HG02588 (cell line): ENCODE data around the gene SLC24A3.

Source experiments
- ATAC-seq: cut with Tn5 transposase; IDR thresholded peaks from one replicate; pipeline ENCODE4 v1.9.1; 2021; ENCODE audit warnings: mild to moderate bottlenecking, moderate library complexity; ENCODE audit not compliant: unreplicated experiment

SLC24A3 gene

DNA sequence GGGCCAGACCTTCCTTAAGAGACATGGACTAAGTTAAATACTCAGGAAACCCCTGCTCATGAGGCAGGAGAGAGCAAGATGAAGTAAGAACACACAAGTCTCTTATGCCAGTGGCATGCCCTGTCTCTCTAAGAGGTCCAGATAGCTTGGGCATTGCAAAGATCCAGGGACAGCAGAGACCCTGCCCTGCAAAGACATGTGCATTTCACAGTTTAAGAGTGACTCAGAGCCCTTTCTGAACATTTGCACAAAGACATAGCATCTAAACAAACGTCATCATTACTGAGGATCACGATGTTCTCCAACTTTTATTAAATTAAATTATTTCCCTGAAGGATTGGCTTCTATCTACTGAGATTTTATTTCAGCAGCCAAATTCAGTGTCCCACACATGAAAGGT, 315.1 kb downstream of the SLC24A3 start:
- no peak for ATAC-seq

DNA sequence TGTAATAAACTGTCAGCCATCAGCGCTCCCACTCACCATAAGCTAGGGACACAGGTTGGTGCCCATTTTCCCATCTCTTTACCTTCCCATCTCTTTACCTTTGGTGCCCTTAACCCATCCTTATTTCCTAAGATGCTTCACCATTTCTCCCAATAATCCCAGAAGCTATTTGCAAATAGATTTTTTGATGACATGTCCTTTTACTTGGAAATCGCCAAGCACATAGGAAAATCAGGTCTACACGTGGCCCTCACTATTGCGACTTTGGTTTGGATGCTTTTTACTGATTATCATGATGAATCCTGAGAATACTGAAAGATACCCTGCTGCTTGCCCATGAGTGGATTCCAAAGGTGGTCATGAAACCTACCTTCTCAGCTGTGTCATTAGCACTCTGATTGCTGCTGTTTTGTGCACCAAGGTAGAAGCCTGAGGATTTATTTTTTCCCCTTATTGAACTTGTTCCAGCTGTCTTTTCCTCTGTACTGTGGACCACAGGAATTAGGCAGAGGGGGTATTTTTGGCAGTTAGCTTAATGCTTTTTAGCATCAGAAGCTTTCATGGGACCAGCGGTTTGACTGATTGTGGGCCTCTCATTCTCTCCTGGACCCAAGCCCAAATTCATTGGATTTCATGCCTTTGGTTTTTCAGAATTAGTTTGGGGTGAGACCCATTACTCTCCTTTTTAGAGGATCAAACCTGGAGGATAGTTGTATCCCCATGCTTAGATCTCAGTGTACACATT, 316.0 kb downstream of the SLC24A3 start:
- ATAC-seq, result no peak

DNA sequence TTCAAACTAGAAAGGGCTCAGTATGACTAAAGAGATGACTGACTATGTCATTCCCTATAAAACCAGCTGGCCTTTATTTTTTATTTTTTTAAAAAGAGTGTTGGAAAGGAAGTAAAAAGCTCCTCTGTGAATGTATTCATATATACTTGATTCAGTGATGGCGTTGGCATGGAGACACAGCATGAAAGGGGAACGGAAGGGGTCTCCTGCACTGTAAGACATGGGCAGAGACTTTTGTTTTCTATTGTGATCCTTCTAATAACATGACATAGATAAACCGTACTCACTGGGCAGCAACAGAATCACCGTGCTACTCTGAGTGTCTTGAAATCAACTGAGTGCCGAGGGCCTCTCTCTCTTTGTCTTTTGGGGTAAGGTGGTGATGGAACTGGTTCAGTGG, 317.6 kb downstream of the SLC24A3 start:
- ATAC-seq, result no peak

DNA sequence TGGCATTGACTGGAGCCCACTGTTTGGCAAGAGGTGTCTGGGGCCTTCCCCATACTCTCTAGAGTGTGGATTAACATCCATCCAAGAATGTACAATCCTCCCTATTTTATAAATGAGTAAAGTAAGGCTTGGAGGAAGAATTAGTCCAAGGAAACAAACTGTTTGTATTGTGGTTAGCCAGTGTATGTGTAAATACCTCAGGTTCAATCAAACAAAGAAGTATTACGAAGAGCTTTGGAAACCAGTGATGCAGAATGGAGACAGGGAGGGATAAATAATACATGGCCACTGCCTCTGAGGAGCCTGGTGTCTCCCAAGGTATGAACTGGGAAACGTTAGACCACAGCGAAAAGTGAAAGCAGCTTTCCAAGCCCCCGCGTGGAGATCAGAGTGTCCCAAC, 319.0 kb downstream of the SLC24A3 start:
- ATAC-seq, result no peak

DNA sequence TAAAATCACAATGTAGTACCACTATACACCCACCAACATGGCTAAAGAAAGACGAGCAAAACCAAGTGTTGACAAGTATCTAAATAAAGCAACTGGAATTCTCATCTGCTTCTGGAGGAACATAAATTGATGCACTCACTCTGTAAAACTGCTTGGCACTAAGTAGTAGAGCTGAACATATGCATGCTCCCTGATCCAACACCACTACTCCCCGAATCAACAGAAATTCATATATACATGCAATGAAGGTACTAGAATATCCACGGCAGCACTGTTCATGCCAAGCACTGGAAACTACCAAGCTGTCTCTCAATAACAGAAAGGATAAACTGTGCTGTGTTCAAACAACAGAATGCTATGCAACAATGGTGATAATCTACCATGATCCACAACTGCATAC, 326.1 kb downstream of the SLC24A3 start:
- no peak for ATAC-seq

GRCh38 chr20:19539191-19539590, 326.7 kb downstream of the SLC24A3 start:
- no peak for ATAC-seq

DNA sequence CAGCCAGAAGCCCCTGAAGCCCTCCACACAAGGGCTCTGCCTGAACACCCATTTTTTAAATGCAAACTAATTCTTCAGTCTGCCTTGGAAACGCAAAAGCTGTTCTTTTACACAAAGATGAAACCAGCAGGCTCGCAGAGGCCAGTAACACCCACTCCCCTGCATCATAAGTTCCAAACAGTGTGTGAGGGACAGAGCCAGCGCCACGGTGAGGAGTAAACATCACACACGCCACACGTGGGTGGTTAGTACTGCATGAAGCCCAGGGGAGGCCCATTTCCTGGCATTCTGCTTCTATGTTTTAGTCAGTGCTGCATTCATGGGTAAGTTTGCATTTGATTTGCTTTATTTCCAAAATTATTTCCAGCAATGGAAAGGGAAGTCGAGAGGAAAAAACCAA, 327.9 kb downstream of the SLC24A3 start:
- ATAC-seq, result no peak

DNA sequence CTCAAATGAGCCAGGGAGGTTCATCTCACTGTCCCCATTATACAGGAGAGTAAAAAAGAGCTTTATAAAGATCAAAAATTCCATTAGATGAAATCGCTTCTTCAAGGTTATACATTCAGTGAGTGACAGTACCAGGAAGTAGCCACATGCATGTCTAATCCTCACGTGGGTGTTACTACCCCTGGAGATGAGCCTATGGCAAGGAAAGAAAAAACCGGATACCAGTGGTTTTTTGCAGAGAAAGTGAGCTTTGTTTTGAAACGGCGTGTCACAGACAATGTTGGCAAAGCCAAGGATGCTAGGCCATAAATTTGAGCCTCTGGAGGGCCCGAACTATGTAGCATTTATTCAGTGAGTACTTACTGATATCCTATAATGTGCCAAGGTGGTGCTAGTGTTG, 330.7 kb downstream of the SLC24A3 start:
- no peak for ATAC-seq

DNA sequence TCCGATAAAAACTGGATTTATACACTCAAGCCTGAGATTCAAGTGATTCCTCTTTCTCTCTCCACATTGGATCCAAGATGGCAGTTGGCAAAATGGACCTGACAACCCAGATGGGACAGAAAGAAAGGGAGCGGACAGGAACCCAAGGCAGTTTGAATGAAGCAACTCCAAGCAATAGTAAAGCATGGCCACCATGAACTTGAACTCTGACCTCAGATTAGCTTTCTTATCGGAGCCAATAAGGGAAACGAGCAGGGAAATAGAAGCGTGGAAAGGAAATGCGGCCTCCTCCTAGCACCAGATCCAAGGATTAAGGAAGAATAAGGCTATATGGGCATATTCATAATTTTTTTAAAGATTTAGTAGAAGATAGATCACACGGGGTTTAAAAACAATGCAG, 332.2 kb downstream of the SLC24A3 start:
- ATAC-seq, result no peak

DNA sequence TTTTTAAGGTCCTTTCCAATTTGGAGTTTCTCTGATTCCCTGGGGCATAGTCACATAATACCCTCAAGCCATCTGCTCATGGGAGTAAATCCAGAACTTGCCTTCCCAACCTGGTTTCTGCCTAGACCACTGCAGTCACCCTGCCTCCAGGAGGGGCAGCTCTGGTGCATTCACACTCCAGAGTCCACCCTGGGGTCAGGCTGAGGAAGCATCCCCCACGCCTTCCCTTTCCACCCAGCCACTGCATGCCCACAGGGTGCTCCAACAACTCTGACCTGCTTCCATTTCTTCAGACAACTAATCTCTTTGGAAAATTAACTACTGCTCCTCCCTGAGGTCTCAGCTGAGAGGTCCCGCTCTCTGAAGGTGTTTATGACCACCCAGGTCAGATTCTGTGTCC, 334.2 kb downstream of the SLC24A3 start:
- ATAC-seq, result no peak

GRCh38 chr20:19547547-19547946, 335.1 kb downstream of the SLC24A3 start:
- ATAC-seq, result no peak

GRCh38 chr20:19549896-19550295, 337.5 kb downstream of the SLC24A3 start:
- no peak for ATAC-seq

GRCh38 chr20:19552221-19553180, 340.1 kb downstream of the SLC24A3 start:
- no peak for ATAC-seq

- no peak for ATAC-seq
Observed at GRCh38 chr20:19554666-19555065, 342.2 kb downstream of the SLC24A3 start.

- no peak for ATAC-seq
Observed at GRCh38 chr20:19555726-19556125, 343.3 kb downstream of the SLC24A3 start.

GRCh38 chr20:19557291-19557690, 344.8 kb downstream of the SLC24A3 start:
- ATAC-seq, result no peak

- no peak for ATAC-seq
Observed at GRCh38 chr20:19560881-19561480, 348.5 kb downstream of the SLC24A3 start.

GRCh38 chr20:19562426-19562825, 350.0 kb downstream of the SLC24A3 start:
- no peak for ATAC-seq

DNA sequence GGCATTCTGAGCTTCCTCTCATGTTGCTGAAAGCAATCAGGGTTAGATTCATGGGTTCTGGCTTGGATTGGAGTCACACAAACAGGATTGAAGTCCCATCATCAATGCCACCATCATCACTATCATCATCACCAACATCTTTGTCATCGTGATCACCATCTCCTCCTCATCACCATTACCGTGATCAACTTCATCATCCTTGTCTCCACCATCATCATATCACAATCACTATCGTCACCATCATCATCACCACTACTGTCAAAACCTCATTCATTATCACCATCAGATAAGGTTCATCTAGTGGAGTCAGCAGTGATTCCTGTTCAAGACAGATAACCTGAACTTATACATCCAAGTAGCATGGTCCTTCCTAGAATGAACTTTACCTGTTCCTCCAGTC, 351.8 kb downstream of the SLC24A3 start:
- ATAC-seq, result no peak

DNA sequence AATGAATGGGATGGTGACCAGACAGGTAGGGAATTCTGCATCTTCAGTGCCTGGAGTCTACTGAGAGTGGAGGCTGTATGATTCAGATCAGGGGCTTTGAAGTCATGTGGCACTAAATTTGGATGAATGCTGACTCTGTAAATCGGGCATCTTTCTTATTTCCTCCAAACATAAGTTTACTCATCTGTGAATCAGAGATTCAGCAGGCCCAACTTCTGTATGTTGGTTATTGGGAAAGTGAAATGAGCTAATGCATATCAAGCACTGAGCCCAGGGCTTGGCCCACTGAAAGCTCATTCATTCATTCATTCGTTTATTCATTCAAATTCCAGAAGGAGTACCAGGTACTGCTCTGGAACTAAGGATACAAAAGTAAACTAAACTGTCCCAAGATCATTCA, 353.3 kb downstream of the SLC24A3 start:
- ATAC-seq, result no peak

DNA sequence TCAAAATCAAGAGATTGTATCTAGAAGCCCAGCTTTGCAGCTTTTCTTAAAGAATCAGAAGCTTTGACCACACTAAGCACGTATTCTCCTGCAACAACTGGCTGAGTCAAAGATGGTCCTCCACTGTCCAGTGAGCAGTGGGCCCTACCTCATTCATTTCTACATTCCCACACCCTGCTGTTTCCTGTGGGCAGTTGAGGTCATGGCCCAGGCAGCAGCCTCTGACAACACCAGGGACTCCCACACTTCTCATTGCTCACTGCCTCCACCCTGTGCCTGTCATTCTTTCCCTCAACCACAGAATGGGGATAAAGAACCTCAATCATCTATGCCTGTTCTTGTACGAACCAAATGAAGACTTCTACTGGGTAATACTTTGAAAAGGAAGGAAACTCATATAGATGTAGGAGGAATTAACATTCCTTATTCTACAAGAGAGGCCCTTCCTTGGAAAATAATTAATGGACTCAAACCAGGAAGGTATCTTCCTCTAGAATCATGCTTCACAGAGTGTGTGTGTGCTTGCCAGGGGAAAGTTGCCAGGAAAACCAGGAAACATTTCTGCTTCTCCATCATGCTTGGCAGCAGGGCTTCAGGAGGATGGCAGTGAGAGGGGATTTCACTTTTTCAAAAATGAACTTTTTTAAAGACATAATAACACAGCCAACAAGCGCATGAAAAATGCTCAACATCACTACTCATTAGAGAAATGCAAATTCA, 353.9 kb downstream of the SLC24A3 start:
- ATAC-seq, result no peak
